HepG2 (cell line): ENCODE data around the gene COL5A1. TPM values are rescaled to one million over a fixed set of nuclear protein-coding genes. Genes with fewer than 3 reads are reported as not detected.

Experiments
- ATAC-seq: fragments of 200-7000 bp; cut with Tn5 transposase; 3 replicates; pipeline ENCODE4 v1.9.1; 2020; ENCODE audit warnings: mild to moderate bottlenecking, moderate library complexity
- BruUV-seq: library from RNA; stranded (reverse); fragments of 400-500 nt; replicated peaks from 2 replicates; lab custom pipeline; 2021; lab: Mats Ljungman, UMichigan
- CTCF ChIA-PET: fragments of 300-600 bp; formaldehyde crosslinking; extraction: SDS; loops from one replicate; lab custom pipeline; 2021; ENCODE audit warnings: low total read pairs, inconsistent platforms, low intra/inter-chr PET ratio; lab: Yijun Ruan, JAX
- POLR2A ChIA-PET: fragments of 350-600 bp; sonication (Branson Sonifier 250); formaldehyde crosslinking; loops from one replicate; lab custom pipeline; 2020; ENCODE audit warnings: antibody characterized with exemption, inconsistent platforms; lab: Yijun Ruan, JAX
- DNase-seq: peaks from one replicate; pipeline ENCODE4 v3.0.0-alpha.2; 2015; ENCODE audit warnings: low spot score
- FAIRE-seq: peaks from 3 replicates; lab custom pipeline; 2011; peaks lifted over from hg19 to GRCh38; lab: Jason Lieb, UNC
- H2AFZ ChIP-seq: one replicate; pipeline ENCODE4 v1.6.1; 2011; ENCODE audit warnings: low read length, inconsistent platforms
- H3K27ac ChIP-seq: fragments of 300-600 bp; 3 replicates; pipeline ENCODE4 v1.8.0; 2011; ENCODE audit warnings: mixed run types, mild to moderate bottlenecking, mixed read lengths, low read length, inconsistent platforms; ENCODE audit not compliant: insufficient read depth; ENCODE audit errors: extremely low read length
- H3K27me3 ChIP-seq, 2 experiments: fragments of 200-600 bp in 1 of 2; 2 replicates in 1 of 2; 3 replicates in 1 of 2; pipeline versions ENCODE4 v1.6.0 to v1.8.0; 2011; ENCODE audit warnings: low read length in 2 of 2, mild to moderate bottlenecking in 2 of 2, moderate library complexity in 2 of 2, inconsistent platforms in 1 of 2; ENCODE audit not compliant: insufficient read depth in 2 of 2, control insufficient read depth in 1 of 2
- H3K36me3 ChIP-seq, 2 experiments: fragments of 200-600 bp in 1 of 2; replicated peaks in 1 of 2; 2 replicates in 1 of 2; 3 replicates in 1 of 2; pipeline versions ENCODE4 v1.5.1 to v1.8.0; 2011; ENCODE audit warnings: low read length in 2 of 2, inconsistent platforms in 1 of 2; ENCODE audit not compliant: insufficient read depth in 2 of 2, control insufficient read depth in 1 of 2
- H3K4me1 ChIP-seq: 2 replicates; pipeline ENCODE4 v1.5.1; 2012; ENCODE audit warnings: low read length, inconsistent platforms; ENCODE audit not compliant: insufficient read depth
- H3K4me2 ChIP-seq: 2 replicates; pipeline ENCODE4 v1.6.0; 2011; ENCODE audit warnings: low read depth, low read length, inconsistent platforms
- H3K4me3 ChIP-seq, 3 experiments: fragments of 200-600 bp in 1 of 3; sonication (generic), shearing (Covaris generic) in 1 of 3; replicated peaks in 1 of 3; 2 replicates each; pipeline ENCODE4 v1.5.1; 2011 to 2016; ENCODE audit warnings: low read length in 3 of 3, inconsistent platforms in 2 of 3, low read depth in 2 of 3, mild to moderate bottlenecking in 2 of 3, control low read depth in 1 of 3, mixed read lengths in 1 of 3; ENCODE audit not compliant: insufficient read depth in 1 of 3
- H3K79me2 ChIP-seq: one replicate; pipeline ENCODE4 v1.6.1; 2011; ENCODE audit warnings: low read length, inconsistent platforms; ENCODE audit not compliant: insufficient read depth
- H3K9ac ChIP-seq: 2 replicates; pipeline ENCODE4 v1.6.0; 2011; ENCODE audit warnings: mild to moderate bottlenecking, low read depth, low read length, inconsistent platforms; ENCODE audit not compliant: insufficient read depth
- H3K9me3 ChIP-seq: 2 replicates; pipeline ENCODE4 v1.5.1; 2012; ENCODE audit warnings: mild to moderate bottlenecking, low read length
- H4K20me1 ChIP-seq: 2 replicates; pipeline ENCODE4 v1.6.0; 2011; ENCODE audit warnings: inconsistent platforms, mild to moderate bottlenecking, low read length, moderate library complexity; ENCODE audit not compliant: insufficient read depth
- E2F1 ChIP-seq: sonication (generic); formaldehyde crosslinking; IDR thresholded peaks from 2 replicates; pipeline ENCODE4 v1.5.0; 2020; ENCODE audit warnings: missing genetic modification reagents
- HNF4G ChIP-seq, 2 experiments: sonication (generic) in 1 of 2; formaldehyde crosslinking in 1 of 2; IDR thresholded peaks; 2 replicates each; pipeline versions ENCODE4 v1.4.0 to v1.6.1; 2011 to 2020; ENCODE audit warnings: borderline replicate concordance in 2 of 2, low read depth in 2 of 2, mild to moderate bottlenecking in 2 of 2, low read length in 1 of 2, missing genetic modification reagents in 1 of 2, moderate library complexity in 1 of 2
- SIX1 ChIP-seq: sonication (generic); formaldehyde crosslinking; IDR thresholded peaks from 2 replicates; pipeline ENCODE4 v1.4.0; 2020; ENCODE audit warnings: missing genetic modification reagents, borderline replicate concordance
- THRA ChIP-seq: sonication (generic); formaldehyde crosslinking; IDR thresholded peaks from 2 replicates; pipeline ENCODE4 v1.4.0; 2020; ENCODE audit warnings: missing genetic modification reagents, borderline replicate concordance
- ZFP1 ChIP-seq: IDR thresholded peaks from 2 replicates; pipeline ENCODE4 v1.6.1; 2016
- ZNF136 ChIP-seq: sonication (generic); formaldehyde crosslinking; IDR thresholded peaks from 2 replicates; pipeline ENCODE4 v1.8.1; 2022; ENCODE audit warnings: low read depth, mild to moderate bottlenecking, moderate library complexity, missing genetic modification reagents
- ZNF234 ChIP-seq: sonication (generic); formaldehyde crosslinking; conservative IDR thresholded peaks from 2 replicates; pipeline ENCODE4 v1.5.1; 2020; ENCODE audit warnings: mild to moderate bottlenecking, missing genetic modification reagents
- ZNF768 ChIP-seq: sonication (generic); formaldehyde crosslinking; IDR thresholded peaks from 2 replicates; pipeline ENCODE4 v1.4.0; 2020; ENCODE audit warnings: missing genetic modification reagents
- WGBS: methylation state at CpG from one replicate; pipeline ENCODE4 v1.1.6; 2017; ENCODE audit warnings: low lambda C conversion rate; 5-methylcytosine and 5-hydroxymethylcytosine counted together
- in situ Hi-C: cut with HindIII; loops from 2 replicates; pipeline ENCODE4 v1.10.0; 2017; ENCODE audit warnings: low pct_unique_long_range_greater_than_20kb; ENCODE audit not compliant: extremely low pct_ligation_motif_present
- intact Hi-C: fragments of 100-400 bp; cut with micrococcal nuclease; formaldehyde crosslinking; loops from one replicate; pipeline ENCODE4 v1.10.0; 2022; ENCODE audit not compliant: unreplicated experiment
- polyA plus RNA-seq, 8 experiments: library from polyadenylated mRNA; depleted of rRNA in 3 of 8; stranded (reverse) in 7 of 8; unstranded in 1 of 8; fragments of >200 nt; fragmentation: Illumina TruSeq in 4 of 8; extraction: Trizol in 4 of 8; gene quantifications; 2 replicates each; pipeline versions ENCODE4 v1.2.1 to v1.2.3, GENCODE V29; 2011 to 2016; ENCODE audit warnings: low read depth in 4 of 8, missing spikeins in 1 of 8, mixed read lengths in 1 of 8; ENCODE audit not compliant: insufficient read depth in 1 of 8
- total RNA-seq, 5 experiments: library from RNA; depleted of rRNA; stranded (reverse); fragments of >200 nt; fragmentation: Illumina TruSeq; extraction: Trizol; gene quantifications; 2 replicates each; pipeline ENCODE4 v1.2.3, GENCODE V29; 2016; ENCODE audit warnings: low read depth in 1 of 5

COL5A1 gene
- total and polyA plus RNA-seq, 2 of the 13 experiments (the other 11 are each of a cell fraction or from before 2014, with no cell fraction given): not detected

DNA sequence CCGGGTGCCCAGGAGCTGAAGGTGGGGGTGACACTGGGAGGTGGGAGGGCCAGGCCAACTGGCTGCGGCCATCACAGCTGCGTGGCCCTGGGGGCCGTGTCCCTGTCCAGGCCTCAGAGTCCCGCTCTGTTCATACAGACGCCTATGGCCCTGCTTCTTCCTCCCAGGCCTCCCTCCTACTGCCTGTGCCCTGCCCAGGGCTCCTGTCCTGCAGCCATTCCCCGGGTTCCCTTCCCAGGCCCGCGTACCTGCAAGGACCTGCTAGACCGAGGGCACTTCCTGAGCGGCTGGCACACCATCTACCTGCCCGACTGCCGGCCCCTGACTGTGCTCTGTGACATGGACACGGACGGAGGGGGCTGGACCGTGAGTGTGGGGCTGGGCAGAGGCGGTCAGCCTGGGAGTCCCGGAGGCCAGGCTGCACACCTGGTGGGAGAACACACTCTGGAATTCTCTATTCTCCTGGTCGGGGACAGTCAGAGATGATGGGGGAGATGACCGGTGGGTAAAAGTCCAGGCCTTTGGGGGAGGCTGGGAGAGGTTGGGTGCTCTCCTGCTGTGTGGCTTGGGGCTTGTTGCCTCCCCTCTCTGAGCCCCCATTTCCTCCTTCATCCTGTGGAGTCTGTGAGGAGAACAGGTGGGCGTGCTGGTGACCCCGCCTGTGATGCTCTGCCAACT, 243.5 kb downstream of the COL5A1 start:
- Histone ChIP-seq H4K20me1 (no peaks in the 10 kb centered on the region), H3K4me1 (no peaks in the 10 kb centered on the region), H3K79me2 (no peaks in the 10 kb centered on the region), H2AFZ (no peak overlapping the region), H3K27ac (no peak overlapping the region), H3K4me2 (no peak overlapping the region), H3K27me3 (peaks cover 7 to 74% of the 10 kb centered on the region in 2 experiments), H3K4me3 (no peak overlapping the region), H3K9me3 (no peaks in the 10 kb centered on the region), H3K9ac (no peak overlapping the region), H3K36me3 (no peaks in the 10 kb centered on the region)
- FAIRE-seq (no peak), DNase-seq (no peak), ATAC-seq (no peak)
- in situ Hi-C loops (no loop called here), intact Hi-C loops (no loop called here)
- no peak for TF ChIP-seq HNF4G (IDR thresholded peaks at IDR 0.05; ENCODE audit: borderline replicate concordance, low read depth, low read length)
- TF ChIP-seq HNF4G (CRISPR knock-in tag; IDR thresholded peaks at IDR 0.05; ENCODE audit: borderline replicate concordance, low read depth): no peak
- peak; percentile 32; the same call in 1 of the 2 replicates for TF ChIP-seq ZNF768 (CRISPR knock-in tag)
- ChIA-PET POLR2A (no interaction called here), CTCF (no interaction called here)
- BruUV-seq: no TSS peak
- 59% methylated on average over 8 of the region's 22 CpGs for WGBS

GRCh38 chr9:134885679-134886412, 244.2 kb downstream of the COL5A1 start:
- intact Hi-C loops: no loop called here
- Histone ChIP-seq H4K20me1 (no peaks in the 10 kb centered on the region), H3K4me1 (no peaks in the 10 kb centered on the region), H3K4me2 (no peak overlapping the region), H3K27me3 (peaks cover 5 to 68% of the 10 kb centered on the region in 2 experiments), H3K36me3 (no peaks in the 10 kb centered on the region), H3K79me2 (no peaks in the 10 kb centered on the region), H3K27ac (no peak overlapping the region), H3K9ac (no peak overlapping the region), H3K9me3 (no peaks in the 10 kb centered on the region), H2AFZ (no peak overlapping the region), H3K4me3 (no peak overlapping the region)
- WGBS: 3% methylated on average over 7 of the region's 24 CpGs
- in situ Hi-C loops: no loop called here
- no TSS peak for BruUV-seq
- no peak for ATAC-seq
- ChIA-PET POLR2A (no interaction called here), CTCF (no interaction called here)
- no peak for FAIRE-seq
- no peak for DNase-seq
- TF ChIP-seq THRA (CRISPR knock-in tag): no peak
- no peak for TF ChIP-seq E2F1 (CRISPR knock-in tag)
- TF ChIP-seq ZNF234 (CRISPR knock-in tag): no peak
- TF ChIP-seq SIX1 (CRISPR knock-in tag): no peak
- TF ChIP-seq ZNF136 (CRISPR knock-in tag): no peak
- no peak for TF ChIP-seq ZFP1 (CRISPR knock-in tag)
